ENCODE data around the gene OAT.
"Not testable (repeated sequence)": the region's sequence is repeated elsewhere in the genome, so short reads cannot be mapped to it uniquely, and the experiment has no call there.

OAT gene

DNA sequence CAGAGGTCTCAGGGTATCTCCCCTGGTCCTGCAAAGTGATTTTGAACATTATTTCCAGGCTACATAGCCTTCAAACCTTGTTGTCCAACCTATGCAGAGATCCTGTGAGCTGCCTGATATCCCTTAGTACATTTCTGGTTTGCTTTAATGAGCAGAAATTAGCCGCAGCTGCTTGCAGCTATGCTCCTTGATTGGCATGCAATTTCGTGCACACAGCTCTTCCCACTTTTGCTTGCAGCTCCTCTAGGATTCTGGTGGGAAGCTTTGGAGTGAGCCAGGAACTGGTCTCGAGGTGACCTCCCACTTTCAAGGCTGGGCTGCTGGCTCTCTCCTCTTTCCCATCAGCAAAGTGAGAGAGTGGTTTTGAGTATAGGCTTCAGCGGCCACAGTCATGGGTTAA lies 45.8 kb downstream of the OAT start:
- POLR2A ChIA-PET (ENCODE audit: low non-redundant PET) = no interaction called here
- CTCF ChIA-PET = interaction anchor here (0.6 to 0.7 kb wide), 2 partner anchors 175 to 377 kb away, joined by 3 read pairs; no protein-coding TSS in a partner anchor
- TF ChIP-seq, protein P1, sequence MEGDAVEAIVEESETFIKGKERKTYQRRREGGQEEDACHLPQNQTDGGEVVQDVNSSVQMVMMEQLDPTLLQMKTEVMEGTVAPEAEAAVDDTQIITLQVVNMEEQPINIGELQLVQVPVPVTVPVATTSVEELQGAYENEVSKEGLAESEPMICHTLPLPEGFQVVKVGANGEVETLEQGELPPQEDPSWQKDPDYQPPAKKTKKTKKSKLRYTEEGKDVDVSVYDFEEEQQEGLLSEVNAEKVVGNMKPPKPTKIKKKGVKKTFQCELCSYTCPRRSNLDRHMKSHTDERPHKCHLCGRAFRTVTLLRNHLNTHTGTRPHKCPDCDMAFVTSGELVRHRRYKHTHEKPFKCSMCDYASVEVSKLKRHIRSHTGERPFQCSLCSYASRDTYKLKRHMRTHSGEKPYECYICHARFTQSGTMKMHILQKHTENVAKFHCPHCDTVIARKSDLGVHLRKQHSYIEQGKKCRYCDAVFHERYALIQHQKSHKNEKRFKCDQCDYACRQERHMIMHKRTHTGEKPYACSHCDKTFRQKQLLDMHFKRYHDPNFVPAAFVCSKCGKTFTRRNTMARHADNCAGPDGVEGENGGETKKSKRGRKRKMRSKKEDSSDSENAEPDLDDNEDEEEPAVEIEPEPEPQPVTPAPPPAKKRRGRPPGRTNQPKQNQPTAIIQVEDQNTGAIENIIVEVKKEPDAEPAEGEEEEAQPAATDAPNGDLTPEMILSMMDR (conservative IDR thresholded peaks at IDR 0.05; ENCODE audit: low read depth) = no peak
- no peak overlapping the region for H3K27ac ChIP-seq
- no peak for DNase-seq (ENCODE audit: low spot score)

DNA sequence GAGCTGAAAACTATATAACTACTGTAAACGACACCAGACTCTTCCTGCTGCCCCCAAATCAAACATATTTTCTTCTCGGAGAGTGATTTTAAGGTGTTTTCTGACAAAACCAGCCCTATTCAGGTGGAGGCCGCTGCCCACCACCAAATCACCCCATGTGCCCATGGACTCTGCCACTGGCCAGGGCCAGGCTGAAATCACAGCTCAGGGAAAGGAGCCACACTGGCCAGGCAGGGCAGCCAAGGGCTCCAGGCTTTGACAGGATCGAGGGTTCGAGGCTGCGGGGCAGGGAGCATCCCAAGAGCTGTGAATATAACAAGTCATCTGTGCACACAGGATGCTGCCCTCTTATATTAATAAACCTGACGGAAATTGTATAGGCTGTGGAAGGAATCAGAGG lies 48.3 kb downstream of the OAT start:
- no peak for DNase-seq (ENCODE audit: low spot score)
- ChIA-PET POLR2A (ENCODE audit: low non-redundant PET) (no interaction called here), CTCF (interaction anchor here (1.0 kb wide), 1 partner anchor 374 kb away, joined by 3 read pairs; no protein-coding TSS in a partner anchor)
- no peak overlapping the region for H3K27ac ChIP-seq
- TF ChIP-seq, protein P1 (conservative IDR thresholded peaks at IDR 0.05; ENCODE audit: low read depth) = no peak

- no peak for DNase-seq (ENCODE audit: low spot score)
- TF ChIP-seq, protein P1 (conservative IDR thresholded peaks at IDR 0.05; ENCODE audit: low read depth) = no peak
- CTCF ChIA-PET = interaction anchor here (0.7 to 1.0 kb wide), 2 partner anchors 374 to 627 kb away, joined by 3 read pairs; no protein-coding TSS in a partner anchor
- POLR2A ChIA-PET (ENCODE audit: low non-redundant PET) = interaction anchor here (0.6 kb wide), 1 partner anchor 14 kb away, joined by 4 read pairs; no protein-coding TSS in a partner anchor
- no peak overlapping the region for H3K27ac ChIP-seq
Observed at GRCh38 chr10:124369986-124370385, 48.7 kb downstream of the OAT start.

DNA sequence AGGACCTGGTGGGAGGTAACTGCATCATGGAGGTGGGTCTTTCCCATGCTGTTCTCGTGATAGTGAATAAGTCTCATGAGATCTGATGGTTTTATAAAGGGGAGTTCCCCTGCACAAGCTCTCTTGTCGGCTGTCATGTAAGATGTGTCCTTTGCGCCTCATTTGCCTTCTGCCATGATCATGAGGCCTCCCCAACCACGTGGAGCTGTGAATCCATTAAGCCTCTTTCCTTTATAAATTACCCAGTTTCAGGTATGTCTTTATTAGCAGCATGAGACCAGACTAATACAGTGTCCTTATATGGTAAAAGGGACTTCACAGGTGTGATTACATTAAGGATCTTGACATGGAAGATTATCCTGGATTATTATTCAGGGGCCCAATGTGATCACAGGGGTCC lies 49.2 kb downstream of the OAT start:
- ChIA-PET POLR2A (ENCODE audit: low non-redundant PET) (interaction anchor here (0.6 kb wide), 1 partner anchor 14 kb away, joined by 4 read pairs; no protein-coding TSS in a partner anchor), CTCF (interaction anchor here (0.7 kb wide), 1 partner anchor 627 kb away, joined by 3 read pairs; no protein-coding TSS in a partner anchor)
- not testable (repeated sequence) for H3K27ac ChIP-seq; DNase-seq (ENCODE audit: low spot score)

DNA sequence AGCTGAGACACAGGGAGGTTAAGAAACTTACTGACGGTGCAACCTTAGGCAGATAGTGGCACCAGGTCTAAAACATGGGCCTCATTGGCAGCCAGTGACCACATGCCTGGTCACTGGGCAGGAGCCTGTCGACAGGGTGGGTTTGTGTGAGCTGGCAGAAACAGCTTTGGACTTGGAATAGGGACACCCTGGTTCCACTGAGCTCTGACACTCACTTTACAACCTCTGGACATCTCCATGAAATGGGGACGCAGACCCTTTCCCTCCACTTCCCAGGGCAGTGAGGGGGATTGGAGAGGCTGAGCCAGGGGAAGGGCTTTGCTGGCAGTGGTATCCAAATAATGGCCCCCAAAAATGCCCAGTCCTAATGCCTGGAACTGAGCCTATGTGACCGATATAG lies 49.7 kb downstream of the OAT start:
- CTCF ChIA-PET = no interaction called here
- POLR2A ChIA-PET (ENCODE audit: low non-redundant PET) = no interaction called here
- no peak for DNase-seq (ENCODE audit: low spot score)
- no peak overlapping the region for H3K27ac ChIP-seq
- TF ChIP-seq, protein P1 (conservative IDR thresholded peaks at IDR 0.05; ENCODE audit: low read depth) = no peak

DNA sequence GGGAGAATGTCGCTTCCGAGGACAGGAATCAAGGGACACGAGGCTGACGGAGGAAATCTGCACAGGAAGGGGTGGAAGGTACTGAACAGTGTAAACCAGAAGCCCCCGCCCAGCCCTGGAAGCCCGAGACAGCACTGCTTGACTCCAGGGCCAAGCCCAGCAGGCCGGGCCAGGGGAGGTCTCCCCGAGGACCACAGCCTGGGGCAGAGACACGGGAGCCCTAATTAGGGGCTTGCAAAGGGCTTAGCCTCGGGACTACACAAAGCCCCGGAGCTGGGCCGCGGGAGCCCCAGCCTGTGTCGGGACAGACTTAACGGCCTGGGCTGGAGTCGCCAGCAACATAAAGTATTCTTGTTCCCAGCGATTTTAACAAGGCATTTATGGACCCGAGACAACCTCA lies 50.8 kb downstream of the OAT start:
- TF ChIP-seq, protein P1 (conservative IDR thresholded peaks at IDR 0.05; ENCODE audit: low read depth) = no peak
- ChIA-PET POLR2A (ENCODE audit: low non-redundant PET) (no interaction called here), CTCF (no interaction called here)
- no peak for DNase-seq (ENCODE audit: low spot score)
- H3K27ac ChIP-seq = no peak overlapping the region

DNA sequence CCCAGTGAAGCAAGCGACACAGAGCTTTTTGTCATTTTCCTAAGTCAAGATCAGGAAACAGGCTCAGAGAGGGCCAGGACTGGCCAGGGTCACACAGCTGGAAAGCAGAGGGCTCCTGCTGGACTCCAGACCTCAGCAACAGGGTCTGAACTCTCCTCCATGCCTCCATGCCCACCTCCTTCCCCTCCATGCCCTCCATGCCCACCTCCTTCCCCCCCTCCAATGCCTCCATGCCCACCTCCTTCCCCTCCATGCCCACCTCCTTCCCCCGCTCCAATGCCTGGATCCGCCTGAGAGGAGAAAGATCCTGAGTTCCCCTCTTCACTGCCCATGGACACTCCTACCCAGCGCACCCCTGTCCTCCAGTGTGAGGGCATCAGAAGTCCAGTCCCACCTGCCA lies 51.3 kb downstream of the OAT start:
- ChIA-PET CTCF (no interaction called here), POLR2A (ENCODE audit: low non-redundant PET) (no interaction called here)
- TF ChIP-seq, protein P1 (conservative IDR thresholded peaks at IDR 0.05; ENCODE audit: low read depth) = no peak
- no peak overlapping the region for H3K27ac ChIP-seq
- no peak for DNase-seq (ENCODE audit: low spot score)

Data from RWPE1 (cell line).